T-helper 1 cell treated with Interleukin-12 subunit alpha and Interleukin-12 subunit beta and Interleukin-4 antibody, amounts not matched to agents 30 ng/mL and 1 ng/mL, for 36 hours (primary cell): ENCODE data around the gene AKT1S1. TPM values are rescaled to one million over a fixed set of nuclear protein-coding genes. Genes with fewer than 3 reads are reported as not detected.

ENCODE experiments used
- intact Hi-C: fragments of 100-400 bp; cut with micrococcal nuclease; formaldehyde crosslinking; loops from one replicate; pipeline ENCODE4 v1.15.1; 2024
- total RNA-seq: library from RNA; stranded (reverse); gene quantifications from 2 replicates; pipeline ENCODE4 v1.2.3, GENCODE V29; 2022

Gene AKT1S1
- total RNA-seq, 1 donor from 2014 or later: 20.4 TPM

GRCh38 chr19:49887037-49887664 is 10.0 kb upstream of the AKT1S1 start:
- intact Hi-C loops: no loop called here

- intact Hi-C loops: no loop called here
Observed at GRCh38 chr19:49884760-49885159, 7.6 kb upstream of the AKT1S1 start.

DNA sequence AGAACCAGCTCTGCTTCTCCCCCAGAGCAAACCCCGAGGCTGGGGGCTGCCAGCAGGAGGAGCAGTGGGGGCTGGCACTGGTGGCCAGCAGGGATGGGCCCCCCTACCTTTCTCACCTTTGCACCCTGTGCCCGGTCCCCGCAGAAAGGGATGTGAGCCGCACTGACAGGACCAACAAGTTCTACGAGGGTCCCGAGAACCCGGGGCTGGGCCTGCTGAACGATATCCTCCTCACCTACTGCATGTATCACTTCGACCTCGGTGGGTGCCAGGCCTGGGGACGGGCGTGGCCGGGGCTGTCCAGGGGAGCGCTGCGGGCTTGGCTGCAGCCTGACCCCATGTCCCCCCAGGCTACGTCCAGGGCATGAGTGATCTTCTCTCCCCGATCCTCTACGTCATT is 7.0 kb upstream of the AKT1S1 start:
- intact Hi-C loops: no loop called here

- intact Hi-C loops: no loop called here
Observed at GRCh38 chr19:49883094-49883493, 5.9 kb upstream of the AKT1S1 start.

DNA sequence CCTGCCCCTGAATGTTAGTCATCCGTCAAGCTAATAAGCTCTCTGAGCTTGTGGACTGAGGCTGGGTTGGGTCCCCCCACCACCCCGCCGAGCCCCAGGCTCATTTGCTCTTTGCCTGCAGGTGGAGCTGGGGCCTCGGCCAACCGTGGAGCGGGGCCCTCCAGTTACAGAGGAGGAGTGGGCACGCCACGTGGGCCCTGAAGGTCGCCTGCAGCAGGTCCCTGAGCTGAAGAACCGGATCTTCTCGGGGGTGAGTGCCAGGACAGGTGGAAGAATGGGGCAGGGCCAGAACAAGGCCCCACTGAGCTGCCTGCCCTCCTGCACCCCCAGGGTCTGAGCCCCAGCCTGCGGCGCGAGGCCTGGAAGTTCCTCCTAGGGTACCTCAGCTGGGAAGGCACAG is 5.5 kb upstream of the AKT1S1 start:
- intact Hi-C loops: no loop called here

- intact Hi-C loops: no loop called here
Observed at GRCh38 chr19:49881672-49882394, 4.7 kb upstream of the AKT1S1 start.

GRCh38 chr19:49881186-49881585 is 4.0 kb upstream of the AKT1S1 start:
- intact Hi-C loops: no loop called here

- intact Hi-C loops: no loop called here
Observed at GRCh38 chr19:49880162-49880869, 3.2 kb upstream of the AKT1S1 start.

GRCh38 chr19:49879243-49879963 is 2.2 kb upstream of the AKT1S1 start:
- intact Hi-C loops: loop anchor here (5.0 to 10.0 kb wide), 2 partner anchors 925 to 1387 kb away; no protein-coding TSS in a partner anchor

GRCh38 chr19:49878744-49879070 is 1.6 kb upstream of the AKT1S1 start:
- intact Hi-C loops: loop anchor here (5.0 to 10.0 kb wide), 2 partner anchors 926 to 1386 kb away; no protein-coding TSS in a partner anchor

DNA sequence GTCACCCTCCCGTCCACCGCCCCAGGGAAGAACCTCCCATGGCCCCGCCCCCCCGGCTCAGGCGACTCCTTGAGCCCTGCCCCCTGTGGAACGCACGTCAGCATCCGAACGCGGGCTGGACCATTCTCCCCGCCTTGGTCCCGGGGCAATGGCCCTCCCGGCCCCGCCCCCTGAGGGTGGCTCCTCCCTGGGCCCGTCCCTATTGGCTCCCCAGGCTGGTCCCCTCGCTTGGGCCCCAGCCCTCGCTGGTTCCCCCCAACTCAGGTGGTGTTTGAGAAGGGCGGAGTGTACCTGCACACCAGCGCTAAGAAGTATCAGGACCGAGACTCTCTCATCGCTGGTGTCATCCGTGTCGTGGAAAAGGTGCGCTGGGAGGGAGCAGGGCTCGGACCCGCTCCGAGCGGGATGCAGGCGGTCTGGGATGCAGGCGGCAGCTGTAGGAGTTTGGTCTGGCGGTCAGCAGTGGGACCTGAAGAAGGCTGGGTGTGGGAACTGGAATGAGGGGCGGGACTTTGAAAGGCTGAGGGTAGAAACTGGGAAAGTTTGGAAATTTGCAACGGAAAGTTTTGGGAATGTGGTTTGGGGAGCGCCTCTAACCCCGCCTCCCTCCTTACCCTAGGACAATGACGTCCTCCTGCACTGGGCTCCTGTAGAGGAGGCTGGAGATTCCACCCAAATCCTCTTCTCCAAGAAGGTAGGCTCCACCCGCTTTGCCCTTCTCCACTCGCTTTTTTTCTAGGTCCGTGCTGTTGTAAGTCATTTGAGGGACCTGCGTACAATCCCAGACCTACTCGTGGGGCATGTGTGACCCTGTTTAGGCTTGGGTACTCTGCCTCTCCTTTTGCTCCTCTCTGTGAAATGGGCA is 956 bp upstream of the AKT1S1 start:
- intact Hi-C loops: loop anchor here (1.0 to 10.0 kb wide), 19 partner anchors 9 to 1386 kb away; partner anchors contain the start of genes ALDH16A1, ATF5, FLT3LG and FUZ

DNA sequence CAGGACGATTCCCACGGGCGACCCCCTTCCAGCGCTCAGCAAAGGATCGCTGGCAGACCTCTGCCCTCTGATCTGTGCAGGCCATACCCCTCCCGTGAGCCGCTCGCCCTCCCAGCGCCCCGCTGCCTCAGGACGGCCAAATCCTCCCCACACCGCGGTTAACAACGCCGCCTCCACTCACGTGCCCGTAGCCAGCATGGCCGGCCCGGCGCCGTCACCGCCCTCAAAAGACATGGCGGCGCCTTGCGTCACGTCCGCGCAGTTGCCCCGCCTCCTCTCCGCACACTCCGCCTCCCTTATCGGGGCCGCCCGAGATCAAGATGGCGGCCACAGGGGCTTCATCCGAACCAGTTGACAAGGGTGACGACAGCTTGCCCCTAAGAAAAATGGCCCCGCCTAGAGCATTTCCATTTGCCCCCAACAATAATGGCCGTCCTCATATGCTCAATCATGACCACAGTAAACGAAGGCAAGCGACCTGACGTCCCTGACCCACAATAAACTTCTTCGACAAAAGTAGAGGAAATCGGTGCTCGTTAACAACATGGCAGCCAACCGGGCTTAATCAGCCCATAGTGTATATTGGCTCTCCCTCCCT is 634 bp downstream of the AKT1S1 start:
- intact Hi-C loops: loop anchor here (1.0 to 10.0 kb wide), 21 partner anchors 7 to 1384 kb away; partner anchors contain the start of genes ALDH16A1, ATF5, FLT3LG and FUZ

GRCh38 chr19:49875857-49876421 is 1.2 kb downstream of the AKT1S1 start:
- intact Hi-C loops: loop anchor here (1.0 to 10.0 kb wide), 6 partner anchors 285 to 1384 kb away; partner anchors contain the start of genes NR1H2, PRR12, RPL18 and RPS11

- intact Hi-C loops: loop anchor here (5.0 to 10.0 kb wide), 2 partner anchors 930 to 1383 kb away; no protein-coding TSS in a partner anchor
Observed at GRCh38 chr19:49875177-49875576, 2.0 kb downstream of the AKT1S1 start.

DNA sequence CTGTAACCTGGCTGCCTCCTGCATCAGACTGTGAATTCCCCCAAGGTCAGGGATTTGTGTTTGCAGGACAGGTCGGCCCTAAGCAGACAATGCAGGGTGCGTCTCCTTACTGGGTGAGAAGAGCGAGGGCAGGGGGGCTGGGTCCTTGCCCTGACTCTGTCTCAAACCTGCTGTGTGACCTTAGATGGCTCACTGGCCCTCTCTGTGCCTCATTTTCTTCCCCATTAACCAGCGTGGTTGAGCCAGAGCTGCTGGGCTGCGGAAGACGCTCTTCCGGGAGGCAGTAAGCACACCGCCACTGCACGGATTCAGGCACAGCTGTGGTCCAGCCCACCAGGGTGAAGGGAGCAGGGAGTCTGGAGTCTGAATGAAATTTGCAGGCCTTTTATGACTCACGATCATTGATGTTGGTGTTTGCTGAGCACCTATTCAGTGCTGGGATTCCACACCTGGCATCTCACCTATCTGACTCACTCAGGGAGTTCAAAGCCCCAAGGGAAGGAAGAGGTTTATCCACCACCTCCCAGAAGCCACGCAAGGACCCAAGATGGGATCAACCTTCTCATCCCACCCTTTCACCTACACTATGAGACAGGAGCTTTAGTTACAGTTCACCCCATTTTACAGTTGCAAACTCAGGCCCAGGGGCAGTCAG is 2.5 kb downstream of the AKT1S1 start:
- intact Hi-C loops: loop anchor here (5.0 to 10.0 kb wide), 2 partner anchors 930 to 1382 kb away; no protein-coding TSS in a partner anchor

DNA sequence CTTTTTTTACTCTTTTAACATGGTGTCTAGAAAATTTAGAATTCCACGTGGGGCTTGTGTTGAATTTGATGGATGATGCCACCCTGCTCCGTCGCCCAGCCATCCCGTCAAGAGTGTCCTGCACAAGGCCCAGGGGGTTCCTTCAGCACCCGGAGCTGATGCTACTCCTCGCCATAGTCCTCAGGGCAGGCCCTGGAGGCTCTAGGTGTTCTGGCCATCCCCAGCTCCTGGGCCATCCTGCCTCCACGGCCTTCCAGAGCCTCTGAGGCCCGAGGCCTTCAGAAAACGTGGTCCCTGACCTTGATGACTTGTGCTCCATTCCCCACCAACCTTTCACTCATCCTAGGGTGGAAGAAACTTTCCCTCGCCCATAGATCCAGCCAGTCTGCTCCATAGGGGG is 3.3 kb downstream of the AKT1S1 start:
- intact Hi-C loops: loop anchor here (10.0 kb wide), 1 partner anchor 931 kb away; no protein-coding TSS in a partner anchor

GRCh38 chr19:49873129-49873521 is 4.0 kb downstream of the AKT1S1 start:
- intact Hi-C loops: loop anchor here (10.0 kb wide), 1 partner anchor 932 kb away; no protein-coding TSS in a partner anchor

DNA sequence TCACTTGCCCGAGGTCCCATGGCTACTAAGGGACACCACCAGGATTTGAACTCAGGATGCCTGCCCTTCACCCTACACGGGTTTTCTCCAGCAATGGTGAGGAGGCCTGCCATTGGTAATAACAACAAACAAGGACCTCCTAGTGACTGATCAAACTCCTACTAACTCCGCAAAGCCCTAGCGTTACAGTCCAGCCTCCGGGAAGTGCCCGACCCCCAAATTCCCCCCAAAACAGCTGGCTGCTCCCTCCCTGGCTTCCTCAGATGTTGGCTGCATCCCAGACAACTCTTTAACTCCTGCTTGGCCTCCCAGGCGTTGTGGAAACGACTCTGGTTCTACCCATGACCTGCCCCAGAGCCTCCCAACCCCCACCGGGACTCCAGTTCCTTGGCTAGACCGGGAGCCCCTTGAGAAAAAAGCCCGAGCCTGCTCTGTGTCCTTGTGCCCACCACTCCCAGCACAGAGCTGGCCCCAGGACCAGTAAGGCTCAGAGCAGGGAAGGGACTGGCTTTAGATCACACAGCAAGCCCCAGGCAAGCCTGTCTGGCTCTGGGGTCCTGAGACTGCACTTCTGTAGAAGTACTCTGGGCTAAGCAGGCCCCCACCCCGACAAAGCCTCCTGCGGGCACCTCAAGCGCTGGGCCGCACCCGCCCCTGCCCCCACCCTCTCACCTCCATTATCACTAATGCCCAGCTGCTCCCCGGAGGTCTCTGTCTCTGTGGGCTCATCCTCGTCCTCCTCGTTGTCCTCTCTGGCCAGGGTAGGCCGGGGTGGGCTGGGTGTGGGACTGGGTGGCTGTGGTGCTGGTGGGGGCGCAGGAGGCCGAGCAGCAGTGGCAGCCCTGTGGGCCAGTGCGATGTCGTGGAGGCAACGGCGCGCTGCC is 4.7 kb downstream of the AKT1S1 start:
- intact Hi-C loops: loop anchor here (10.0 kb wide), 1 partner anchor 932 kb away; no protein-coding TSS in a partner anchor
